ENCODE measurements around the gene EHMT2. TPM values are rescaled to one million over a fixed set of nuclear protein-coding genes. Genes with fewer than 3 reads are reported as not detected.

The EHMT2 gene
- total RNA-seq, 6 experiments from 2014 or later = 43.4 to 47.4 (median 45.9) TPM

- Mint-ChIP-seq H3K4me3 (no peak overlapping the region), H3K36me3 (ENCODE audit: low read depth) (peaks cover 23% of the 10 kb centered on the region; the same call in 1 of the 2 replicates), H3K4me1 (ENCODE audit: low read depth) (peaks cover 20% of the 10 kb centered on the region), H3K27me3 (ENCODE audit: insufficient read depth) (no peaks in the 10 kb centered on the region), H3K27ac (no peak overlapping the region), H3K9me3 (no peaks in the 10 kb centered on the region)
- DNase-seq = no peak
- TF ChIP-seq CTCF (IDR thresholded peaks at IDR 0.05) = no peak
These were observed 4.7 kb downstream of the EHMT2 start for GRCh38 chr6:31892821-31893220.

- peaks cover 28% of the 10 kb centered on the region for H3K36me3 Mint-ChIP-seq (ENCODE audit: low read depth)
- H3K27ac Mint-ChIP-seq = no peak overlapping the region
These were observed 8.0 kb downstream of the EHMT2 start for GRCh38 chr6:31889331-31889972.

GRCh38 chr6:31888276-31889258, 8.9 kb downstream of the EHMT2 start:
- no peaks in the 10 kb centered on the region for H3K27me3 Mint-ChIP-seq (ENCODE audit: insufficient read depth)
- peak; percentile 89 for TF ChIP-seq CTCF (IDR thresholded peaks at IDR 0.05)
- H3K4me3 Mint-ChIP-seq = no peak overlapping the region
- H3K27ac Mint-ChIP-seq = no peak overlapping the region
- peaks cover 6% of the 10 kb centered on the region for H3K4me1 Mint-ChIP-seq (ENCODE audit: low read depth)
- H3K36me3 Mint-ChIP-seq (ENCODE audit: low read depth) = peaks cover 28% of the 10 kb centered on the region
- H3K9me3 Mint-ChIP-seq = no peaks in the 10 kb centered on the region
- no peak for DNase-seq

More at GRCh38 chr6:31889331-31889972, 8.0 kb downstream of the EHMT2 start:
- H3K4me3 Mint-ChIP-seq = no peak overlapping the region
- peaks cover 7% of the 10 kb centered on the region for H3K4me1 Mint-ChIP-seq (ENCODE audit: low read depth)
- H3K27me3 Mint-ChIP-seq (ENCODE audit: insufficient read depth) = no peaks in the 10 kb centered on the region
- DNase-seq = no peak
- TF ChIP-seq CTCF (IDR thresholded peaks at IDR 0.05) = no peak
- no peaks in the 10 kb centered on the region for H3K9me3 Mint-ChIP-seq

- Mint-ChIP-seq H3K27ac (no peak overlapping the region), H3K36me3 (ENCODE audit: low read depth) (peaks cover 29% of the 10 kb centered on the region), H3K27me3 (ENCODE audit: insufficient read depth) (no peaks in the 10 kb centered on the region), H3K4me3 (no peak overlapping the region), H3K4me1 (ENCODE audit: low read depth) (peaks cover 4% of the 10 kb centered on the region), H3K9me3 (no peaks in the 10 kb centered on the region)
- TF ChIP-seq CTCF (IDR thresholded peaks at IDR 0.05) = no peak
- no peak for DNase-seq
These were observed 10.1 kb downstream of the EHMT2 start for GRCh38 chr6:31887173-31888007.

GRCh38 chr6:31886541-31886991, 10.9 kb downstream of the EHMT2 start:
- DNase-seq = no peak
- Mint-ChIP-seq H3K36me3 (ENCODE audit: low read depth) (peaks cover 27% of the 10 kb centered on the region), H3K27ac (no peak overlapping the region), H3K4me1 (ENCODE audit: low read depth) (peaks cover 8% of the 10 kb centered on the region), H3K4me3 (no peak overlapping the region), H3K9me3 (no peaks in the 10 kb centered on the region), H3K27me3 (ENCODE audit: insufficient read depth) (no peaks in the 10 kb centered on the region; the same call in 1 of the 2 replicates)
- TF ChIP-seq CTCF (IDR thresholded peaks at IDR 0.05) = no peak
